ENCODE measurements around the gene STRN3.

Gene STRN3

GRCh38 chr14:30864934-30865333 lies 161.2 kb downstream of the STRN3 start:
- DNase-seq, result no peak

GRCh38 chr14:30861200-30861599 lies 165.0 kb downstream of the STRN3 start:
- DNase-seq, result no peak

GRCh38 chr14:30855345-30856037 lies 170.7 kb downstream of the STRN3 start:
- no peak for DNase-seq

- DNase-seq, result no peak
These were observed 171.7 kb downstream of the STRN3 start for GRCh38 chr14:30854492-30854891.

GRCh38 chr14:30853946-30854345 lies 172.2 kb downstream of the STRN3 start:
- no peak for DNase-seq

GRCh38 chr14:30849983-30850382 lies 176.2 kb downstream of the STRN3 start:
- DNase-seq, result no peak

GRCh38 chr14:30849354-30849753 lies 176.8 kb downstream of the STRN3 start:
- no peak for DNase-seq

- DNase-seq, result no peak
These were observed 177.5 kb downstream of the STRN3 start for GRCh38 chr14:30848449-30849240.
